Measurements from ENCODE around the gene MAP3K10.
"Not testable (repeated sequence)": the region's sequence is repeated elsewhere in the genome, so short reads cannot be mapped to it uniquely, and the experiment has no call there.

The MAP3K10 gene

GRCh38 chr19:40213882-40214570 lies 22.8 kb downstream of the MAP3K10 start:
- no peak overlapping the region for H3K27ac ChIP-seq
- no peak for TF ChIP-seq CTCF (conservative IDR thresholded peaks at IDR 0.05)

GRCh38 chr19:40214936-40215335 lies 23.7 kb downstream of the MAP3K10 start:
- no peak for TF ChIP-seq CTCF (conservative IDR thresholded peaks at IDR 0.05)
- H3K27ac ChIP-seq: no peak overlapping the region

GRCh38 chr19:40216013-40216776 lies 25.0 kb downstream of the MAP3K10 start:
- no peak for TF ChIP-seq CTCF (conservative IDR thresholded peaks at IDR 0.05)
- peak overlapping the region; percentile 66 for H3K27ac ChIP-seq

GRCh38 chr19:40216777-40217026 lies 25.5 kb downstream of the MAP3K10 start:
- peak overlapping the region; percentile 66 for H3K27ac ChIP-seq

GRCh38 chr19:40217027-40217810 lies 26.0 kb downstream of the MAP3K10 start:
- H3K27ac ChIP-seq: peak overlapping the region; percentile 66
- peak; percentile 88 for TF ChIP-seq CTCF (conservative IDR thresholded peaks at IDR 0.05)

More at GRCh38 chr19:40216777-40217026, 25.5 kb downstream of the MAP3K10 start:
- TF ChIP-seq CTCF (conservative IDR thresholded peaks at IDR 0.05): no peak

GRCh38 chr19:40217934-40218890 lies 27.0 kb downstream of the MAP3K10 start, which contains the start of gene TTC9B:
Gene TTC9B, minus strand, starts transcription at chr19:40218384. Its CDS starts 3 bp downstream, at chr19:40218381.
- peak within 1 kb of the TSS; percentile 66 for H3K27ac ChIP-seq
- no peak for TF ChIP-seq CTCF (conservative IDR thresholded peaks at IDR 0.05)

GRCh38 chr19:40219029-40219428 lies 27.8 kb downstream of the MAP3K10 start:
- H3K27ac ChIP-seq: not testable (repeated sequence)

All from VCaP (cell line).